ENCODE results near the gene CGB1.

GRCh38 chr19:49009828-49010227 is 26.9 kb downstream of the CGB1 start:
- TF ChIP-seq CTCF (IDR thresholded peaks at IDR 0.05) (no peak), ZFX (IDR thresholded peaks at IDR 0.05; ENCODE audit: borderline replicate concordance) (no peak)

Data from 22Rv1 (cell line).